ENCODE measurements around the gene OR1A1.
"Not testable (repeated sequence)": the region's sequence is repeated elsewhere in the genome, so short reads cannot be mapped to it uniquely, and the experiment has no call there.

GRCh38 chr17:3219978-3220377, 12.5 kb downstream of the OR1A1 start:
- TF ChIP-seq POLR2A, CTCF (IDR thresholded peaks at IDR 0.05): not testable (repeated sequence)

Measured in right lobe of liver (tissue), 4 donors.